ENCODE measurements around the gene GABBR1. TPM values are rescaled to one million over a fixed set of nuclear protein-coding genes. Genes with fewer than 3 reads are reported as not detected.

Gene GABBR1
- total RNA-seq, 2 experiments from 2014 or later = 12.9 to 37.1 TPM

DNA sequence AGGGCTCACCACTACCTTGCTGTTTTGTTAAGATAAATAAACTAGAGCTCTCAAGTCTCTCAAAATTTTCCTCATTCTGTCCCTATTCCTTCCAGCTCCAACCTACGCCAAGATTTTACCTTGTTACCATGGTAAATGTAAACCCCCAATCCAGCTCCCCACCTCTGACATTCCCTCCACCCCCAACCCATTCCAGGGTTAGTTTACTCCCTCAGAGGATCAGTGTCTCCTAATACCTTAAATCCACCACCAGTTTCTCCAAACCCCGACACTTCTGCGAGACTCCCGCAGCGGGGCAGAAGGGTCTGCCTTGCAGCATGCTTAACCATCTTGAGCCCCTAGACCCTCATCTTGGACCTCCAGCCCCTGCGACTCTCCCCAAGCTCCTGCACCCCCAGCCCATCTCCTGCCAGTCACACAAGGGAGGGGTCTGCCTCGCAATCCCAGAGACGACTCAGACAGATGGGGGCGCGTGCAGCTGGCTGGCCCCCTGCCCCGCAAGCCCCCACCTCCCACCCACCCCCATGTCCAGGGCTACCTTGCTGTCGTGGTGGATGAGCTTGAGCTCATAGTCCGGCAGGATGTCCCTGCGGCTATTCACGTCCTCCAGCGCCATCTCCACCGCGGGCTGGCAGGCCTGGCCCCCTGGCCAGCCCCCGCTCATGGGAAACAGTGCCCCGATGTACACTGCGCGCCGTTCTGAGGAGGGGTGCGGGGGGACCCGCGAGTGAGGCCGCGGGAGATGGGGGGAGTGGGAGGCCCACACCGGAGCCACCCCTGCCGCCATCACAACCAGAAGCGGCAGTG lies 5.8 kb downstream of the GABBR1 start:
- POLR2A ChIA-PET = no interaction called here
- H3K27ac ChIP-seq (ENCODE audit: low read depth, low read length, poor library complexity, severe bottlenecking) = no peak overlapping the region
- peaks cover 18% of the 10 kb centered on the region for H3K4me1 ChIP-seq (ENCODE audit: insufficient read depth, low read length, poor library complexity, severe bottlenecking)
- no peaks in the 10 kb centered on the region for H3K36me3 ChIP-seq (ENCODE audit: insufficient read depth, low read length)
- CTCF ChIA-PET (ENCODE audit: unreplicated experiment) = no interaction called here
- BruUV-seq (replicated peaks) = no TSS peak
- no peaks in the 10 kb centered on the region for H3K9me3 ChIP-seq (ENCODE audit: low read length)
- H3K4me3 ChIP-seq (ENCODE audit: low read depth, low read length, poor library complexity, severe bottlenecking) = no peak overlapping the region
- no peak overlapping the region for H3K4me2 ChIP-seq (ENCODE audit: low read length)
- no peak for TF ChIP-seq EZH2phosphoT487 (IDR thresholded peaks at IDR 0.05; ENCODE audit: borderline replicate concordance, low read depth, low read length)
- TF ChIP-seq, protein P1, sequence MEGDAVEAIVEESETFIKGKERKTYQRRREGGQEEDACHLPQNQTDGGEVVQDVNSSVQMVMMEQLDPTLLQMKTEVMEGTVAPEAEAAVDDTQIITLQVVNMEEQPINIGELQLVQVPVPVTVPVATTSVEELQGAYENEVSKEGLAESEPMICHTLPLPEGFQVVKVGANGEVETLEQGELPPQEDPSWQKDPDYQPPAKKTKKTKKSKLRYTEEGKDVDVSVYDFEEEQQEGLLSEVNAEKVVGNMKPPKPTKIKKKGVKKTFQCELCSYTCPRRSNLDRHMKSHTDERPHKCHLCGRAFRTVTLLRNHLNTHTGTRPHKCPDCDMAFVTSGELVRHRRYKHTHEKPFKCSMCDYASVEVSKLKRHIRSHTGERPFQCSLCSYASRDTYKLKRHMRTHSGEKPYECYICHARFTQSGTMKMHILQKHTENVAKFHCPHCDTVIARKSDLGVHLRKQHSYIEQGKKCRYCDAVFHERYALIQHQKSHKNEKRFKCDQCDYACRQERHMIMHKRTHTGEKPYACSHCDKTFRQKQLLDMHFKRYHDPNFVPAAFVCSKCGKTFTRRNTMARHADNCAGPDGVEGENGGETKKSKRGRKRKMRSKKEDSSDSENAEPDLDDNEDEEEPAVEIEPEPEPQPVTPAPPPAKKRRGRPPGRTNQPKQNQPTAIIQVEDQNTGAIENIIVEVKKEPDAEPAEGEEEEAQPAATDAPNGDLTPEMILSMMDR (conservative IDR thresholded peaks at IDR 0.05; ENCODE audit: low read length) = no peak
- no peak overlapping the region for H2AFZ ChIP-seq (ENCODE audit: low read length)
- no peaks in the 10 kb centered on the region for H3K79me2 ChIP-seq (ENCODE audit: insufficient read depth, low read depth, low read length)
- H4K20me1 ChIP-seq (ENCODE audit: insufficient read depth, low read length) = no peaks in the 10 kb centered on the region; the same call in 1 of the 2 replicates
- intact Hi-C loops (cut with micrococcal nuclease; ENCODE audit: unreplicated experiment) = no loop called here
- no peaks in the 10 kb centered on the region for H3K9me2 ChIP-seq (ENCODE audit: insufficient read depth, low read length)
- no peak for DNase-seq (ENCODE audit: low spot score)

DNA sequence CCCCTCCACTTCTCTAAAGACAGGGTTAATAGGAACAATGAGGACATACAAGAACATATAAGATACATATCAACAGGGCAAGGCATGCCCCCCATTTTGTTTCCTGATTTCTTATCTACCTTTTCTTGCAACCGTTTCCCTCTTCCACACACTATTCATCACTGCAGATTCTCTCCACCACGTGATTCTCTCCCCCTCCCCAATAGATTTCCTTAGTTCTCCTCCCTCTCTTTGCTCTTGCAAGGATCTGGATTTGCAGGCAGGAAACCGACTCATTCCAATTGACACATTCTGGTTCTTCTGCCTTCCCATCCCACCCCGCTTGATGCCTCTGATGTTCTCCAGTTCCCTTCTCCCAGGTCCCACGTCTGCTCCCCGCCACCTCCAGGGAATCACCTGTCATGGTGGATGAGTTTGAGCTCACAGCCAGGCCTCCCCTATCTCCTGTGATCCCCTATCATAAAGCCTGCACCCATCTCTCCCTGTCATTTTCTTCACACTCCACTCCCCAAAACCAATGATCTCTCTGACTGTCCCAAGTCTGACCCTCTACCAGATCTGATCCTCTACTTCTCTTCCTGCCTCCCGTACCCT lies 7.5 kb downstream of the GABBR1 start:
- Histone ChIP-seq H3K36me3 (ENCODE audit: insufficient read depth, low read length) (no peaks in the 10 kb centered on the region), H4K20me1 (ENCODE audit: insufficient read depth, low read length) (no peaks in the 10 kb centered on the region; the same call in 1 of the 2 replicates), H3K9me2 (ENCODE audit: insufficient read depth, low read length) (no peaks in the 10 kb centered on the region), H2AFZ (ENCODE audit: low read length) (no peak overlapping the region), H3K4me2 (ENCODE audit: low read length) (no peak overlapping the region), H3K27ac (ENCODE audit: low read depth, low read length, poor library complexity, severe bottlenecking) (no peak overlapping the region), H3K4me1 (ENCODE audit: insufficient read depth, low read length, poor library complexity, severe bottlenecking) (peaks cover 15% of the 10 kb centered on the region), H3K9me3 (ENCODE audit: low read length) (no peaks in the 10 kb centered on the region), H3K79me2 (ENCODE audit: insufficient read depth, low read depth, low read length) (no peaks in the 10 kb centered on the region), H3K4me3 (ENCODE audit: low read depth, low read length, poor library complexity, severe bottlenecking) (no peak overlapping the region)
- ChIA-PET CTCF (ENCODE audit: unreplicated experiment) (interaction anchor here (0.6 kb wide), 1 partner anchor 21 kb away, joined by 3 read pairs; no protein-coding TSS in a partner anchor), POLR2A (no interaction called here)
- TF ChIP-seq EZH2phosphoT487 (IDR thresholded peaks at IDR 0.05; ENCODE audit: borderline replicate concordance, low read depth, low read length) = no peak
- TF ChIP-seq, protein P1 (conservative IDR thresholded peaks at IDR 0.05; ENCODE audit: low read length) = no peak
- intact Hi-C loops (cut with micrococcal nuclease; ENCODE audit: unreplicated experiment) = no loop called here
- no peak for DNase-seq (ENCODE audit: low spot score)
- BruUV-seq (replicated peaks) = no TSS peak

- no peak overlapping the region for H3K27ac ChIP-seq (ENCODE audit: low read depth, low read length, poor library complexity, severe bottlenecking)
- BruUV-seq (replicated peaks) = no TSS peak
- peaks cover 4% of the 10 kb centered on the region; the same call in 1 of the 2 replicates for H3K36me3 ChIP-seq (ENCODE audit: insufficient read depth, low read length)
- H2AFZ ChIP-seq (ENCODE audit: low read length) = no peak overlapping the region
- intact Hi-C loops (cut with micrococcal nuclease; ENCODE audit: unreplicated experiment) = no loop called here
- no peaks in the 10 kb centered on the region for H3K9me2 ChIP-seq (ENCODE audit: insufficient read depth, low read length)
- ChIA-PET POLR2A (no interaction called here), CTCF (ENCODE audit: unreplicated experiment) (no interaction called here)
- no peak overlapping the region for H3K4me3 ChIP-seq (ENCODE audit: low read depth, low read length, poor library complexity, severe bottlenecking)
- no peak for DNase-seq (ENCODE audit: low spot score)
- no peaks in the 10 kb centered on the region; the same call in 1 of the 2 replicates for H4K20me1 ChIP-seq (ENCODE audit: insufficient read depth, low read length)
- TF ChIP-seq, protein P1 (conservative IDR thresholded peaks at IDR 0.05; ENCODE audit: low read length) = no peak
- TF ChIP-seq EZH2phosphoT487 (IDR thresholded peaks at IDR 0.05; ENCODE audit: borderline replicate concordance, low read depth, low read length) = no peak
- no peaks in the 10 kb centered on the region for H3K9me3 ChIP-seq (ENCODE audit: low read length)
- H3K79me2 ChIP-seq (ENCODE audit: insufficient read depth, low read depth, low read length) = no peaks in the 10 kb centered on the region
- H3K4me1 ChIP-seq (ENCODE audit: insufficient read depth, low read length, poor library complexity, severe bottlenecking) = peaks cover 8% of the 10 kb centered on the region
- H3K4me2 ChIP-seq (ENCODE audit: low read length) = no peak overlapping the region
Measured at GRCh38 chr6:29624520-29624961, 8.4 kb downstream of the GABBR1 start.
